Mesenchymal stem cell (in vitro differentiated cells and primary cell): ENCODE results near the gene DCLK1.
A peak's percentile ranks its signal among the peaks of the same experiment; 100 is the strongest.

ENCODE experiments used
- DNase-seq: peaks from one replicate; pipeline ENCODE4 v3.0.0-alpha.2; 2013
- H2AFZ ChIP-seq: one replicate; pipeline ENCODE4 v1.6.1; 2013; ENCODE audit warnings: low read depth, mild to moderate bottlenecking, control low read depth, inconsistent platforms, low read length, moderate library complexity
- H2AK5ac ChIP-seq: 2 replicates; pipeline ENCODE4 v1.6.1; 2013; ENCODE audit warnings: low read length, moderate library complexity, mild to moderate bottlenecking, inconsistent platforms; ENCODE audit not compliant: severe bottlenecking
- H2BK120ac ChIP-seq: one replicate; pipeline ENCODE4 v1.6.1; 2013; ENCODE audit warnings: low read depth, mild to moderate bottlenecking, inconsistent platforms, low read length, moderate library complexity
- H2BK12ac ChIP-seq, 2 experiments: one replicate each; pipeline ENCODE4 v1.6.1; 2013; ENCODE audit warnings: inconsistent platforms in 2 of 2, low read length in 2 of 2, mild to moderate bottlenecking in 2 of 2, moderate library complexity in 2 of 2, control low read depth in 1 of 2
- H2BK15ac ChIP-seq: one replicate; pipeline ENCODE4 v1.6.1; 2013; ENCODE audit warnings: mild to moderate bottlenecking, low read depth, inconsistent platforms; ENCODE audit not compliant: poor library complexity, severe bottlenecking
- H2BK5ac ChIP-seq: 2 replicates; pipeline ENCODE4 v1.6.1; 2013; ENCODE audit warnings: low read depth, mild to moderate bottlenecking, low read length, control low read depth, inconsistent platforms; ENCODE audit not compliant: poor library complexity, severe bottlenecking
- H3K14ac ChIP-seq, 2 experiments: one replicate each; pipeline ENCODE4 v1.6.1; 2013; ENCODE audit warnings: inconsistent platforms in 2 of 2, low read length in 2 of 2, control low read depth in 1 of 2, mild to moderate bottlenecking in 1 of 2, moderate library complexity in 1 of 2
- H3K18ac ChIP-seq, 2 experiments: one replicate each; pipeline ENCODE4 v1.6.1; 2013; ENCODE audit warnings: inconsistent platforms in 2 of 2, low read length in 2 of 2, control low read depth in 1 of 2, low read depth in 1 of 2, mild to moderate bottlenecking in 1 of 2
- H3K23ac ChIP-seq, 2 experiments: one replicate each; pipeline ENCODE4 v1.6.1; 2013; ENCODE audit warnings: inconsistent platforms in 2 of 2, low read length in 2 of 2, mild to moderate bottlenecking in 2 of 2, moderate library complexity in 2 of 2, control low read depth in 1 of 2
- H3K27ac ChIP-seq: 2 replicates; pipeline ENCODE4 v1.5.1; 2013; ENCODE audit warnings: mild to moderate bottlenecking, moderate library complexity, low read length, control low read depth, inconsistent platforms; ENCODE audit not compliant: poor library complexity, severe bottlenecking
- H3K27me3 ChIP-seq, 2 experiments: 2 replicates each; pipeline versions ENCODE4 v1.6.1 to v1.7.0; 2013; ENCODE audit warnings: low read length in 2 of 2, mild to moderate bottlenecking in 2 of 2, moderate library complexity in 2 of 2, control low read depth in 1 of 2, inconsistent platforms in 1 of 2; ENCODE audit not compliant: control insufficient read depth in 1 of 2, insufficient read depth in 1 of 2
- H3K36me3 ChIP-seq, 2 experiments: 2 replicates each; pipeline versions ENCODE4 v1.6.1 to v1.7.0; 2013; ENCODE audit warnings: low read length in 2 of 2, control low read depth in 1 of 2, inconsistent platforms in 1 of 2, low read depth in 1 of 2, mild to moderate bottlenecking in 1 of 2; ENCODE audit not compliant: insufficient read depth in 2 of 2, control insufficient read depth in 1 of 2
- H3K4ac ChIP-seq, 2 experiments: one replicate each; pipeline ENCODE4 v1.6.1; 2013; ENCODE audit warnings: inconsistent platforms in 2 of 2, low read length in 2 of 2, mild to moderate bottlenecking in 2 of 2, moderate library complexity in 2 of 2, control low read depth in 1 of 2, low read depth in 1 of 2
- H3K4me1 ChIP-seq: 2 replicates; pipeline ENCODE4 v1.6.1; 2013; ENCODE audit warnings: low read depth, low read length, control low read depth; ENCODE audit not compliant: control insufficient read depth, insufficient read depth
- H3K4me2 ChIP-seq: 2 replicates; pipeline ENCODE4 v1.6.1; 2013; ENCODE audit warnings: low read length, mild to moderate bottlenecking, inconsistent platforms; ENCODE audit not compliant: poor library complexity, severe bottlenecking
- H3K4me3 ChIP-seq, 2 experiments: 2 replicates each; pipeline versions ENCODE4 v1.5.1 to v1.7.0; 2013; ENCODE audit warnings: low read length in 2 of 2, mild to moderate bottlenecking in 2 of 2, control low read depth in 1 of 2, low read depth in 1 of 2; ENCODE audit not compliant: insufficient read depth in 1 of 2
- H3K79me1 ChIP-seq: replicated peaks from 2 replicates; pipeline ENCODE4 v1.6.1; 2013; ENCODE audit warnings: mild to moderate bottlenecking, control low read depth, low read length, inconsistent platforms; ENCODE audit not compliant: poor library complexity, severe bottlenecking
- H3K9ac ChIP-seq: 2 replicates; pipeline ENCODE4 v1.7.0; 2013; ENCODE audit warnings: mild to moderate bottlenecking, low read length, moderate library complexity
- H3K9me3 ChIP-seq: 2 replicates; pipeline ENCODE4 v1.7.0; 2013; ENCODE audit warnings: mild to moderate bottlenecking, low read length; ENCODE audit not compliant: control insufficient read depth
- H4K8ac ChIP-seq: one replicate; pipeline ENCODE4 v1.6.1; 2013; ENCODE audit warnings: inconsistent platforms, mild to moderate bottlenecking, low read length, moderate library complexity
- H4K91ac ChIP-seq: one replicate; pipeline ENCODE4 v1.6.1; 2013; ENCODE audit warnings: mild to moderate bottlenecking, low read length, inconsistent platforms
- whole genome bisulfite sequencing: methylation state at CpG from one replicate; pipeline ENCODE4 v1.1.7; 2013; ENCODE audit warnings: mixed read lengths; 5-methylcytosine and 5-hydroxymethylcytosine counted together

Gene DCLK1

GRCh38 chr13:35871561-35871960, 259.6 kb downstream of the DCLK1 start:
- Histone ChIP-seq H3K27me3 (no peaks in the 10 kb centered on the region), H2BK5ac (no peak overlapping the region), H2AFZ (no peak overlapping the region), H3K27ac (no peak overlapping the region), H3K4me2 (no peak overlapping the region), H4K91ac (no peak overlapping the region), H4K8ac (no peak overlapping the region), H2BK120ac (no peak overlapping the region), H3K9me3 (no peaks in the 10 kb centered on the region), H3K36me3 (peaks cover 0 to 28% of the 10 kb centered on the region in 2 experiments), H2BK15ac (no peak overlapping the region), H3K4me1 (no peaks in the 10 kb centered on the region), H3K4me3 (no peak overlapping the region), H3K14ac (no peak overlapping the region), H2BK12ac (no peak overlapping the region), H3K23ac (no peak overlapping the region), H2AK5ac (no peak overlapping the region), H3K4ac (no peak overlapping the region), H3K9ac (no peak overlapping the region), H3K79me1 (no peaks in the 10 kb centered on the region), H3K18ac (no peak overlapping the region)
- WGBS: 87% methylated on average over 2 of the region's 2 CpGs
- no peak for DNase-seq

- Histone ChIP-seq H3K9ac (no peak overlapping the region), H2BK5ac (no peak overlapping the region), H3K27me3 (no peaks in the 10 kb centered on the region), H3K36me3 (peaks cover 0 to 33% of the 10 kb centered on the region in 2 experiments), H2BK15ac (no peak overlapping the region), H3K23ac (no peak overlapping the region), H3K4ac (no peak overlapping the region), H3K9me3 (no peaks in the 10 kb centered on the region), H3K14ac (no peak overlapping the region), H3K4me1 (peaks cover 1% of the 10 kb centered on the region), H3K27ac (no peak overlapping the region), H4K8ac (no peak overlapping the region), H3K4me3 (no peak overlapping the region), H2BK120ac (no peak overlapping the region), H2BK12ac (no peak overlapping the region), H2AK5ac (no peak overlapping the region), H4K91ac (no peak overlapping the region), H2AFZ (no peak overlapping the region), H3K18ac (no peak overlapping the region), H3K4me2 (no peak overlapping the region), H3K79me1 (no peaks in the 10 kb centered on the region)
- 61% methylated on average over 3 of the region's 3 CpGs for WGBS
- no peak for DNase-seq
Observed at GRCh38 chr13:35866801-35867200, 264.4 kb downstream of the DCLK1 start.

- Histone ChIP-seq H2BK5ac (no peak overlapping the region), H3K4me1 (peaks cover 1% of the 10 kb centered on the region), H2BK15ac (no peak overlapping the region), H3K79me1 (no peaks in the 10 kb centered on the region), H3K9me3 (no peaks in the 10 kb centered on the region), H3K4me2 (no peak overlapping the region), H3K18ac (no peak overlapping the region), H3K23ac (no peak overlapping the region), H3K36me3 (peaks cover 0 to 26% of the 10 kb centered on the region in 2 experiments), H3K14ac (no peak overlapping the region), H2BK120ac (no peak overlapping the region), H3K4ac (no peak overlapping the region), H3K27me3 (no peaks in the 10 kb centered on the region), H3K27ac (peak overlapping the region; percentile 43), H3K4me3 (no peak overlapping the region), H2AK5ac (no peak overlapping the region), H2AFZ (no peak overlapping the region), H4K91ac (no peak overlapping the region), H4K8ac (no peak overlapping the region), H2BK12ac (no peak overlapping the region), H3K9ac (no peak overlapping the region)
- WGBS: 75% methylated on average over 3 of the region's 4 CpGs
- no peak for DNase-seq
Observed at GRCh38 chr13:35865341-35866240, 265.6 kb downstream of the DCLK1 start.

- WGBS: 69% methylated on average over 3 of the region's 3 CpGs
- Histone ChIP-seq H3K18ac (no peak overlapping the region), H2AFZ (no peak overlapping the region)
Observed at GRCh38 chr13:35860661-35861060, 270.5 kb downstream of the DCLK1 start.

More at GRCh38 chr13:35860661-35861060, 270.5 kb downstream of the DCLK1 start:
- H4K8ac ChIP-seq: no peak overlapping the region
- no peak overlapping the region for H3K4ac ChIP-seq
- no peak overlapping the region for H4K91ac ChIP-seq
- H2BK5ac ChIP-seq: no peak overlapping the region
- H2BK12ac ChIP-seq: no peak overlapping the region
- no peaks in the 10 kb centered on the region for H3K27me3 ChIP-seq
- no peak overlapping the region for H2BK15ac ChIP-seq
- no peak overlapping the region for H3K4me2 ChIP-seq
- H2BK120ac ChIP-seq: no peak overlapping the region
- no peak overlapping the region for H3K14ac ChIP-seq
- no peaks in the 10 kb centered on the region for H3K79me1 ChIP-seq
- no peak overlapping the region for H2AK5ac ChIP-seq
- no peaks in the 10 kb centered on the region for H3K9me3 ChIP-seq
- no peak overlapping the region for H3K4me3 ChIP-seq
- DNase-seq: no peak
- H3K27ac ChIP-seq: no peak overlapping the region
- no peak overlapping the region for H3K23ac ChIP-seq
- peaks cover 0 to 5% of the 10 kb centered on the region in 2 experiments for H3K36me3 ChIP-seq
- peaks cover 2% of the 10 kb centered on the region for H3K4me1 ChIP-seq
- no peak overlapping the region for H3K9ac ChIP-seq
